GM12874 (cell line): Measurements from ENCODE around the gene FOSL2.

Experiments used
- CTCF ChIP-seq: IDR thresholded peaks from 2 replicates; pipeline ENCODE4 v1.5.1; 2011; ENCODE audit warnings: low read depth, mild to moderate bottlenecking, control low read depth, low read length, moderate library complexity; ENCODE audit not compliant: insufficient read depth

FOSL2 gene

GRCh38 chr2:28392297-28393113 lies at the start of gene FOSL2:
Gene FOSL2, plus strand, starts transcription at chr2:28392858. Its CDS starts 863 bp downstream, at chr2:28393721.
- TF ChIP-seq CTCF: no peak

GRCh38 chr2:28343184-28343942 lies 49.3 kb upstream of the FOSL2 start:
- TF ChIP-seq CTCF: no peak

- no peak for TF ChIP-seq CTCF
These were observed 48.5 kb upstream of the FOSL2 start for GRCh38 chr2:28343971-28344715.

- TF ChIP-seq CTCF: no peak
These were observed 47.8 kb upstream of the FOSL2 start for GRCh38 chr2:28344756-28345373.

- TF ChIP-seq CTCF: no peak
These were observed 47.0 kb upstream of the FOSL2 start for GRCh38 chr2:28345619-28346018.

GRCh38 chr2:28346587-28346986 lies 46.1 kb upstream of the FOSL2 start:
- no peak for TF ChIP-seq CTCF

GRCh38 chr2:28347193-28347592 lies 45.5 kb upstream of the FOSL2 start:
- no peak for TF ChIP-seq CTCF
